Astrocyte of the spinal cord (primary cell): ENCODE results near the gene SYNJ2.

Source experiments
- DNase-seq: peaks from one replicate; pipeline ENCODE4 v3.0.0; 2011; ENCODE audit warnings: low read depth, low spot score
- H3K4me3 ChIP-seq: 2 replicates; pipeline ENCODE4 v1.5.1; 2011; ENCODE audit warnings: low read depth, mild to moderate bottlenecking, low read length, moderate library complexity
- in situ Hi-C: cut with HindIII; loops from 2 replicates; pipeline ENCODE4 v1.10.0; 2017; ENCODE audit warnings: low sequenced_read_pairs
- TF ChIP-seq, protein P1 (sequence below): IDR thresholded peaks from 2 replicates; pipeline ENCODE4 v1.5.1; 2012; ENCODE audit warnings: low read depth, mild to moderate bottlenecking, low read length, inconsistent platforms

Gene SYNJ2

GRCh38 chr6:158015188-158015506 lies 33.5 kb downstream of the SYNJ2 start:
- no peak for DNase-seq
- TF ChIP-seq, protein P1, sequence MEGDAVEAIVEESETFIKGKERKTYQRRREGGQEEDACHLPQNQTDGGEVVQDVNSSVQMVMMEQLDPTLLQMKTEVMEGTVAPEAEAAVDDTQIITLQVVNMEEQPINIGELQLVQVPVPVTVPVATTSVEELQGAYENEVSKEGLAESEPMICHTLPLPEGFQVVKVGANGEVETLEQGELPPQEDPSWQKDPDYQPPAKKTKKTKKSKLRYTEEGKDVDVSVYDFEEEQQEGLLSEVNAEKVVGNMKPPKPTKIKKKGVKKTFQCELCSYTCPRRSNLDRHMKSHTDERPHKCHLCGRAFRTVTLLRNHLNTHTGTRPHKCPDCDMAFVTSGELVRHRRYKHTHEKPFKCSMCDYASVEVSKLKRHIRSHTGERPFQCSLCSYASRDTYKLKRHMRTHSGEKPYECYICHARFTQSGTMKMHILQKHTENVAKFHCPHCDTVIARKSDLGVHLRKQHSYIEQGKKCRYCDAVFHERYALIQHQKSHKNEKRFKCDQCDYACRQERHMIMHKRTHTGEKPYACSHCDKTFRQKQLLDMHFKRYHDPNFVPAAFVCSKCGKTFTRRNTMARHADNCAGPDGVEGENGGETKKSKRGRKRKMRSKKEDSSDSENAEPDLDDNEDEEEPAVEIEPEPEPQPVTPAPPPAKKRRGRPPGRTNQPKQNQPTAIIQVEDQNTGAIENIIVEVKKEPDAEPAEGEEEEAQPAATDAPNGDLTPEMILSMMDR = no peak
- in situ Hi-C loops = no loop called here
- H3K4me3 ChIP-seq = no peak overlapping the region

- peak overlapping the region; percentile 29 for H3K4me3 ChIP-seq
- peak; percentile 80 for DNase-seq
- in situ Hi-C loops = no loop called here
- TF ChIP-seq, protein P1 = no peak
Measured at GRCh38 chr6:158016571-158017383, 35.1 kb downstream of the SYNJ2 start.

- peak overlapping the region; percentile 19 for H3K4me3 ChIP-seq
- DNase-seq = no peak
- TF ChIP-seq, protein P1 = no peak
- in situ Hi-C loops = no loop called here
Measured at GRCh38 chr6:158017621-158018040, 36.0 kb downstream of the SYNJ2 start.

DNA sequence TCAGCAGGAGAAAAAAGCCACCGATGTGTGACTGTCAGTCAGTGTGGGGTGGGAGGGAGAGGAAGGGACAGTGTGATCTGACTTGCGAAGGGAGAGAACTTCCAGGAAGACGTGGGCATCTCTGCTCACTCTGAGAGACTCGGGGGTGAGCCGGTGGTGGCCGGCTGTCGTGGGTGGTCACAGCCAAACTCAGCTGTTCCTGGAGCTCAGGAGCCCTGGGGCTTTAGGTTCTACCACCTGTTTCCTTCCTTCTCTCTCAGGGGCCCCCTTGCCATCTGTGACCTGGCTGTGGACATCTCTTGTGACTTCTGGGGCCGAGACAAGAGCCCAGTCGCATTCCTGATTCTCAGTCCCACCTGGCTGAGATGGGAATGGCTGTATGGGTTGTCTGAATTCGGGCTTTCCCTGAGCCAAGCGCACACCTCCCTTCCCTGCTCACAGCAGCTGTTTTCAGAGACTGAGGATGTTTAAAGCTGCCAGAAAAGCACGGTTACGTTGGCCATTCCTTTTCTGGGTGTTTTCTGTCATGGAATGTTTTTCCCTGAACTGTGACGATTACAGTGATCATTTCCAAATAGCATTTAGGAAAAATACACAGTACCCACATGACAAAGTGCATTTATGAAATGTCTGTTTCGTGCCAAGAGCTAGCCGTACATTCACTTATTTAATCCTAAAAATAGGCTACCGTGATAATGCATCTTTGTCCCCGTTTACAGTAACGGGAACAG lies 36.5 kb downstream of the SYNJ2 start:
- in situ Hi-C loops = no loop called here
- DNase-seq = no peak
- H3K4me3 ChIP-seq = peak overlapping the region; percentile 19
- TF ChIP-seq, protein P1 = no peak

DNA sequence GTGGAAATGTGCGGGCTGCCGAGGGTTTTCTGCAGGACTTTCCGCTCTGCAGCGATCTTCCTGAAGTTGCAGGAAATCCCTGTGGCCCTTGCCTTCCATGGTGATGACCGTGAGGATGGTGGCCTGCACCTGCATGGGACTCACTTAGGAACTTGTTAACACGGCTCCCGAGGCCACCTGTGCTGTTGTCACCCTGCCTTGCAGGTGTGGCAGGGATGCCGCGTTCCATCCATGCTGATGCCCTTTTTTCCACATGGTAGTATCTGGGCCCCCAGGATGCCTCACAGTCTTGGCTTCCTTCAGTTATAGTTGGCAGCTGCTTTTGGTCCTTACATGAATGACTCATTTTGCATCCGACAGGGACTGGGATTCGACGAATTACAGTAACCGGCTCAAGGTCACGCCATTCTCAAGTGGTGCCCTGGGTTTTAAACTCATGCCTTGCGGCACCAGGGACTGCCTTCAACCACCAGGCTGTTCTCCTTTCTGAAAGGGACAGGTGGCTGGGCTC lies 37.2 kb downstream of the SYNJ2 start:
- DNase-seq = peak; percentile 64
- TF ChIP-seq, protein P1 = no peak
- in situ Hi-C loops = no loop called here
- H3K4me3 ChIP-seq = no peak overlapping the region

DNA sequence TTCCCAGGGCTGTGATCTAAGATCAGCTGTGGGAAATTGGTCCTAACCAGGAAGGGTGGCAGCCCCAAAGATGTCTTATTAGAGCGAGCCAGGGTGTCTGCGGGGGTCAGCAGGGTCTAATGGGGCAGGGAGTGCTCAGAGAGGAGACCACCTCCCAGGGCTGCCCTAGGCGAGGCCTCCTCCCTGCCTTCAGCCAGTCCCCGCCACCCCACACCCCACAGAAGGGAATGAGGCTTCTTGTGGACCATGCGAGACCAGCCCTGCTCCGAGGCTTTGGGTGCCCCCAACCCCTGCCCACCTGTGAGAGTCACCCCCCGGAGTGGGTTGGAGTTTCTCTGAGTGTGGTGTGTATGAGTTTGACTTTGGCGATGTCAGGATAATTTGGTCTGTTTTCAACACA lies 37.8 kb downstream of the SYNJ2 start:
- DNase-seq = no peak
- no peak overlapping the region for H3K4me3 ChIP-seq
- TF ChIP-seq, protein P1 = no peak
- in situ Hi-C loops = no loop called here
